22Rv1 (cell line): ENCODE data around the gene LIMS1.

ENCODE experiments used
- H3K27ac ChIP-seq: fragments of 450-650 bp; 2 replicates; pipeline ENCODE4 v1.5.1; 2017
- CTCF ChIP-seq: fragments of 450-650 bp; IDR thresholded peaks from 2 replicates; pipeline ENCODE4 v1.5.1; 2017; ENCODE audit warnings: mild to moderate bottlenecking
- ZFX ChIP-seq: fragments of 450-650 bp; IDR thresholded peaks from 2 replicates; pipeline ENCODE4 v1.6.1; 2017; ENCODE audit warnings: antibody characterized with exemption, borderline replicate concordance

Gene LIMS1

GRCh38 chr2:108573061-108573460 lies 38.8 kb downstream of the LIMS1 start:
- TF ChIP-seq CTCF (no peak), ZFX (no peak)
- H3K27ac ChIP-seq: no peak overlapping the region

- TF ChIP-seq ZFX (no peak), CTCF (no peak)
- no peak overlapping the region for H3K27ac ChIP-seq
Observed at GRCh38 chr2:108574332-108574731, 40.1 kb downstream of the LIMS1 start.

- H3K27ac ChIP-seq: no peak overlapping the region
- TF ChIP-seq CTCF (no peak), ZFX (no peak)
Observed at GRCh38 chr2:108575132-108575966, 41.1 kb downstream of the LIMS1 start.

- TF ChIP-seq CTCF: no peak
- TF ChIP-seq ZFX: no peak
- no peak overlapping the region for H3K27ac ChIP-seq
Observed at GRCh38 chr2:108577099-108577498, 42.8 kb downstream of the LIMS1 start.

- TF ChIP-seq ZFX: no peak
- no peak for TF ChIP-seq CTCF
- H3K27ac ChIP-seq: no peak overlapping the region
Observed at GRCh38 chr2:108579623-108580022, 45.4 kb downstream of the LIMS1 start.

- no peak overlapping the region for H3K27ac ChIP-seq
- no peak for TF ChIP-seq CTCF
Observed at GRCh38 chr2:108580050-108580449, 45.8 kb downstream of the LIMS1 start.

GRCh38 chr2:108583903-108584520 lies 49.7 kb downstream of the LIMS1 start:
- TF ChIP-seq ZFX (no peak), CTCF (peak; percentile 82)

More at GRCh38 chr2:108583903-108584520, 49.7 kb downstream of the LIMS1 start:
- H3K27ac ChIP-seq: no peak overlapping the region
